Endothelial cell of umbilical vein (primary cell): ENCODE results near the gene CNTNAP4. TPM values are rescaled to one million over a fixed set of nuclear protein-coding genes. Genes with fewer than 3 reads are reported as not detected.

Source experiments
- BruUV-seq: library from RNA; stranded (reverse); fragments of 400-500 nt; replicated peaks from 2 replicates; lab custom pipeline; 2021; lab: Mats Ljungman, UMichigan
- CTCF ChIA-PET: fragments of 300-600, 350-600 bp; sonication (Branson Sonifier 250); formaldehyde crosslinking; loops from one replicate; lab custom pipeline; 2021; ENCODE audit warnings: antibody characterized with exemption, inconsistent platforms; lab: Charles Lee
- POLR2A ChIA-PET: fragments of 300-600, 350-600 bp; sonication (Branson Sonifier 250); formaldehyde crosslinking; loops from one replicate; lab custom pipeline; 2021; ENCODE audit warnings: antibody characterized with exemption, inconsistent platforms; lab: Charles Lee
- DNase-seq: peaks from one replicate; pipeline ENCODE4 v3.0.0-alpha.2; 2011; ENCODE audit warnings: low read depth, low spot score
- FAIRE-seq: peaks from 2 replicates; lab custom pipeline; 2011; peaks lifted over from hg19 to GRCh38; lab: Jason Lieb, UNC
- H2AFZ ChIP-seq: 2 replicates; pipeline ENCODE4 v1.6.0; 2012; ENCODE audit warnings: low read depth, low read length, control low read depth, inconsistent platforms
- H3K27ac ChIP-seq: 2 replicates; pipeline ENCODE4 v1.5.1; 2011; ENCODE audit warnings: low read depth, mild to moderate bottlenecking, control low read depth, low read length, moderate library complexity; ENCODE audit not compliant: insufficient read depth
- H3K27me3 ChIP-seq, 2 experiments: 2 replicates each; pipeline versions ENCODE4 v1.6.0 to v1.6.1; 2011; ENCODE audit warnings: low read length in 2 of 2, mixed read lengths in 1 of 2; ENCODE audit not compliant: control insufficient read depth in 2 of 2, insufficient read depth in 2 of 2
- H3K36me3 ChIP-seq, 2 experiments: 2 replicates in 1 of 2; 3 replicates in 1 of 2; pipeline ENCODE4 v1.5.1; 2011; ENCODE audit warnings: low read length in 2 of 2, mild to moderate bottlenecking in 1 of 2, moderate library complexity in 1 of 2; ENCODE audit not compliant: control insufficient read depth in 2 of 2, insufficient read depth in 2 of 2; ENCODE audit errors: extremely low read depth in 1 of 2
- H3K4me1 ChIP-seq: 3 replicates; pipeline ENCODE4 v1.5.1; 2011; ENCODE audit warnings: mild to moderate bottlenecking, low read length; ENCODE audit not compliant: control insufficient read depth, insufficient read depth; ENCODE audit errors: extremely low read depth
- H3K4me2 ChIP-seq: 2 replicates; pipeline ENCODE4 v1.6.1; 2011; ENCODE audit warnings: low read length, control low read depth, mixed read lengths; ENCODE audit not compliant: insufficient read depth
- H3K4me3 ChIP-seq, 3 experiments: fragments of 200-600 bp in 1 of 3; sonication (generic), shearing (Covaris generic) in 1 of 3; replicated peaks in 1 of 3; 2 replicates each; pipeline ENCODE4 v1.5.1; 2011 to 2016; ENCODE audit warnings: control low read depth in 3 of 3, low read length in 3 of 3, mild to moderate bottlenecking in 2 of 3, inconsistent platforms in 1 of 3, low read depth in 1 of 3, moderate library complexity in 1 of 3; ENCODE audit not compliant: insufficient read depth in 1 of 3
- H3K79me2 ChIP-seq: 2 replicates; pipeline ENCODE4 v1.6.0; 2012; ENCODE audit warnings: low read length, inconsistent platforms; ENCODE audit not compliant: control insufficient read depth, insufficient read depth
- H3K9ac ChIP-seq: replicated peaks from 2 replicates; pipeline ENCODE3; 2011; ENCODE audit warnings: low read length, control low read depth; ENCODE audit not compliant: insufficient read depth; ENCODE audit errors: extremely low read depth
- H3K9me1 ChIP-seq: replicated peaks from 3 replicates; pipeline ENCODE4 v1.6.0; 2011; ENCODE audit warnings: mild to moderate bottlenecking, low read length; ENCODE audit not compliant: control insufficient read depth, insufficient read depth; ENCODE audit errors: extremely low read depth
- H3K9me3 ChIP-seq: replicated peaks from 2 replicates; pipeline ENCODE4 v1.5.1; 2012; ENCODE audit warnings: low read length, inconsistent platforms; ENCODE audit not compliant: control insufficient read depth, insufficient read depth
- H4K20me1 ChIP-seq: replicated peaks from 2 replicates; pipeline ENCODE3; 2011; ENCODE audit warnings: mild to moderate bottlenecking, low read length; ENCODE audit not compliant: control insufficient read depth, insufficient read depth; ENCODE audit errors: extremely low read depth
- EZH2 ChIP-seq: IDR thresholded peaks from 2 replicates; pipeline ENCODE4 v1.6.1; 2012; ENCODE audit warnings: borderline replicate concordance, low read depth, mild to moderate bottlenecking, moderate library complexity, low read length, inconsistent platforms; ENCODE audit not compliant: severe bottlenecking
- FOS ChIP-seq: IDR thresholded peaks from 2 replicates; pipeline ENCODE4 v1.6.1; 2011; ENCODE audit warnings: mild to moderate bottlenecking, low read length, moderate library complexity, borderline replicate concordance; ENCODE audit not compliant: insufficient read depth
- GATA2 ChIP-seq: IDR thresholded peaks from 2 replicates; pipeline ENCODE4 v1.7.0; 2011; ENCODE audit warnings: low read depth, mild to moderate bottlenecking, moderate library complexity, mixed read lengths, low read length; ENCODE audit not compliant: insufficient read length, insufficient read depth
- JUN ChIP-seq: IDR thresholded peaks from 2 replicates; pipeline ENCODE4 v1.6.1; 2011; ENCODE audit warnings: borderline replicate concordance, low read depth; ENCODE audit not compliant: insufficient read length, insufficient read depth
- MYC ChIP-seq: IDR thresholded peaks from one replicate; pipeline ENCODE4 v1.6.1; 2011; ENCODE audit warnings: mild to moderate bottlenecking, low read depth, low read length
- POLR2A ChIP-seq: IDR thresholded peaks from 2 replicates; pipeline ENCODE4 v1.6.1; 2012; ENCODE audit warnings: low read depth, mild to moderate bottlenecking, control low read depth, low read length
- POLR2AphosphoS5 ChIP-seq: IDR thresholded peaks from 2 replicates; pipeline ENCODE4 v1.6.1; 2012; ENCODE audit warnings: low read depth, mild to moderate bottlenecking, control low read depth, low read length, moderate library complexity; ENCODE audit not compliant: insufficient read depth
- dilution Hi-C: fragments of 300-500 bp; cut with MboI; formaldehyde crosslinking; loops from one replicate; pipeline ENCODE4 v1.15.0; 2019; ENCODE audit warnings: low sequenced_read_pairs; ENCODE audit not compliant: extremely low pct_ligation_motif_present
- intact Hi-C: fragments of 100-400 bp; cut with micrococcal nuclease; formaldehyde crosslinking; loops from one replicate; pipeline ENCODE4 v1.10.0; 2022
- polyA plus RNA-seq, 4 experiments: library from polyadenylated mRNA; depleted of rRNA in 3 of 4; stranded (reverse) in 3 of 4; unstranded in 1 of 4; fragments of >200 nt; gene quantifications; 2 replicates each; pipeline versions ENCODE4 v1.2.1 to v1.2.3, GENCODE V29; 2011 to 2012; ENCODE audit warnings: missing spikeins in 1 of 4
- total RNA-seq: library from RNA; stranded (reverse); gene quantifications from 2 replicates; pipeline ENCODE4 v1.2.3, GENCODE V29; 2021
- TF ChIP-seq, protein P1 (sequence below): IDR thresholded peaks from 2 replicates; pipeline ENCODE4 v1.6.1; 2011; ENCODE audit not compliant: insufficient read depth, insufficient read length
- TF ChIP-seq, protein P2 (sequence below), 2 donors: IDR thresholded peaks; 1 replicate in 1 of 2; 2 replicates in 1 of 2; pipeline ENCODE4 v1.5.1; 2011; ENCODE audit warnings: low read length in 2 of 2, mild to moderate bottlenecking in 2 of 2, moderate library complexity in 2 of 2, control low read depth in 1 of 2, inconsistent platforms in 1 of 2, low read depth in 1 of 2; ENCODE audit not compliant: insufficient read depth in 1 of 2; ENCODE audit errors: extremely low read depth in 1 of 2

Gene CNTNAP4
- total and polyA plus RNA-seq, 2 donors (not counting 3 experiments of a cell fraction or from before 2014, with no cell fraction given): not detected

DNA sequence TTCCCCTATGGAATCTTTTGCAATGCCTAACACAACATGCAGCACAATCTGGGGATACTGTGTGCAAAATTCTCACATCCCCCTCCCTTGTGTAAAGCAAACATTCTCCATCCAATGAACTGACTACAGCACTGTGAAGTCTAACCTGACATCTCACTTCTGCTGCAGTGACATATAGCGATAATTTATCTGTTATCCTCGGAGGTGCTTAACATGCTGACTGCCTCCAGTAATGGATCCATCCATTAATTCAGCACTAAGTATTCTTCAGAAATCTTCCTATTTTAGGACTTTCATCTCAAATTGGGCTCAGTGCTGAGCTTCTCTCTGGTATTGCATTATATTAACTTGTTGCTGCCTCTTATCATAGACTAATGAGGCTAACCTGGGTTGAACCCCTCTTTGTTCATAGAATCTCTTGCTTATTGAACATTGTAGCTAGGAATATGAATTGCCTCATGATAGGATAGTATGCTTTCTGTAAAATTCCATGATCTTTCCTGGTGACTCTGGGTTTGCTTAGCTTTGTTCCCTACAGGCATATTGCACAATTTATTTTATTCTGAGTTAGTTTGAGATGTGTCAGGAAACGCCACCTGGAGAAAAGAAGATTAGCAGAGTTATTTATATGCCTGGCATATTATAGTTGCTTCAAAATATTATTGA, 187.9 kb downstream of the CNTNAP4 start:
- no peak overlapping the region for H2AFZ ChIP-seq
- TF ChIP-seq, protein P1, sequence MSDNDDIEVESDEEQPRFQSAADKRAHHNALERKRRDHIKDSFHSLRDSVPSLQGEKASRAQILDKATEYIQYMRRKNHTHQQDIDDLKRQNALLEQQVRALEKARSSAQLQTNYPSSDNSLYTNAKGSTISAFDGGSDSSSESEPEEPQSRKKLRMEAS: no peak
- TF ChIP-seq GATA2 (no peak), POLR2AphosphoS5 (no peak), POLR2A (no peak), JUN (no peak), EZH2 (no peak), MYC (no peak), FOS (no peak)
- TF ChIP-seq, protein P2, sequence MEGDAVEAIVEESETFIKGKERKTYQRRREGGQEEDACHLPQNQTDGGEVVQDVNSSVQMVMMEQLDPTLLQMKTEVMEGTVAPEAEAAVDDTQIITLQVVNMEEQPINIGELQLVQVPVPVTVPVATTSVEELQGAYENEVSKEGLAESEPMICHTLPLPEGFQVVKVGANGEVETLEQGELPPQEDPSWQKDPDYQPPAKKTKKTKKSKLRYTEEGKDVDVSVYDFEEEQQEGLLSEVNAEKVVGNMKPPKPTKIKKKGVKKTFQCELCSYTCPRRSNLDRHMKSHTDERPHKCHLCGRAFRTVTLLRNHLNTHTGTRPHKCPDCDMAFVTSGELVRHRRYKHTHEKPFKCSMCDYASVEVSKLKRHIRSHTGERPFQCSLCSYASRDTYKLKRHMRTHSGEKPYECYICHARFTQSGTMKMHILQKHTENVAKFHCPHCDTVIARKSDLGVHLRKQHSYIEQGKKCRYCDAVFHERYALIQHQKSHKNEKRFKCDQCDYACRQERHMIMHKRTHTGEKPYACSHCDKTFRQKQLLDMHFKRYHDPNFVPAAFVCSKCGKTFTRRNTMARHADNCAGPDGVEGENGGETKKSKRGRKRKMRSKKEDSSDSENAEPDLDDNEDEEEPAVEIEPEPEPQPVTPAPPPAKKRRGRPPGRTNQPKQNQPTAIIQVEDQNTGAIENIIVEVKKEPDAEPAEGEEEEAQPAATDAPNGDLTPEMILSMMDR (IDR thresholded peaks at IDR 0.05; ENCODE audit: extremely low read depth in 1 of 2, insufficient read depth in 1 of 2, low read depth in 1 of 2, low read length in 2 of 2): no peak
- intact Hi-C loops: no loop called here
- no peaks in the 10 kb centered on the region for H3K27me3 ChIP-seq
- H4K20me1 ChIP-seq: no peaks in the 10 kb centered on the region
- no peak overlapping the region for H3K4me3 ChIP-seq
- no peak for FAIRE-seq
- BruUV-seq: no TSS peak
- H3K36me3 ChIP-seq: no peaks in the 10 kb centered on the region
- H3K79me2 ChIP-seq: no peaks in the 10 kb centered on the region
- H3K4me1 ChIP-seq: no peaks in the 10 kb centered on the region
- no peak overlapping the region for H3K9ac ChIP-seq
- H3K4me2 ChIP-seq: no peak overlapping the region
- no peak for DNase-seq
- H3K27ac ChIP-seq: no peak overlapping the region
- no peaks in the 10 kb centered on the region for H3K9me3 ChIP-seq
- dilution Hi-C loops: no loop called here
- ChIA-PET CTCF (no interaction called here), POLR2A (no interaction called here)
- no peaks in the 10 kb centered on the region for H3K9me1 ChIP-seq
